T-helper 17 cell (primary cell): ENCODE data around the gene ALDH3B2. TPM values are rescaled to one million over a fixed set of nuclear protein-coding genes. Genes with fewer than 3 reads are reported as not detected.

Experiments used
- total RNA-seq, 4 donors: library from RNA in 2 of 4; stranded (reverse) in 2 of 4; gene quantifications; one replicate each; pipeline ENCODE4 v1.2.3 and lab custom pipeline; 2022 to 2026

The ALDH3B2 gene
- total RNA-seq, 2 donors from 2014 or later = not detected

Other genes starting within 250 kb of the ALDH3B2 start
- gene RPS6KB2, start 246.1 kb downstream of the ALDH3B2 start, total RNA-seq = 10 to 100 TPM; 47.8 to 62.7 TPM
- gene PTPRCAP, start 236.9 kb downstream of the ALDH3B2 start, total RNA-seq = 100 to 1,000 TPM; 170 to 184 TPM
- gene CORO1B, start 231.1 kb downstream of the ALDH3B2 start, total RNA-seq = 10 to 100 TPM; 46.1 to 75.4 TPM
- not detected for gene GPR152, start 221.9 kb downstream of the ALDH3B2 start, total RNA-seq
- 10 to 100 TPM in 1 of 2 donors, 1 to 10 TPM in 1; 7.5 to 12.1 TPM for gene CABP4, start 219.3 kb downstream of the ALDH3B2 start, total RNA-seq
- 10 to 100 TPM; 48.7 to 65.6 TPM for gene TMEM134, start 205.4 kb downstream of the ALDH3B2 start, total RNA-seq
- gene AIP, start 191.6 kb downstream of the ALDH3B2 start, total RNA-seq = 100 to 1,000 TPM in 1 of 2 donors, 10 to 100 TPM in 1; 98.3 to 109 TPM
- gene PITPNM1, start 169.3 kb downstream of the ALDH3B2 start, total RNA-seq = 100 to 1,000 TPM; 109 to 121 TPM
- gene CDK2AP2, start 166.5 kb downstream of the ALDH3B2 start, total RNA-seq = 10 to 100 TPM; 33.8 to 45.6 TPM
- gene CABP2, start 151.2 kb downstream of the ALDH3B2 start, total RNA-seq = not detected
- 10 to 100 TPM; 67.8 to 79.7 TPM for gene GSTP1, start 90.8 kb downstream of the ALDH3B2 start, total RNA-seq
- 100 to 1,000 TPM; 206 to 239 TPM for gene NDUFV1, start 67.7 kb downstream of the ALDH3B2 start, total RNA-seq
- 1 to 10 TPM; 1.5 to 3.4 TPM for gene NUDT8, start 44.7 kb downstream of the ALDH3B2 start, total RNA-seq
- not detected for gene TBX10, start 34.9 kb downstream of the ALDH3B2 start, total RNA-seq
- under 1 TPM in 1 of 2 donors, not detected in 1; 0.37 TPM for gene ACY3, start 23.9 kb downstream of the ALDH3B2 start, total RNA-seq